GM12878 (cell line): ENCODE results near the gene TET2.

Experiments used
- CBFB ChIP-seq: IDR thresholded peaks from 2 replicates; pipeline ENCODE4 v1.6.1; 2016; ENCODE audit warnings: antibody characterized with exemption, low read depth
- DPF2 ChIP-seq: fragments of 450-650 bp; IDR thresholded peaks from 2 replicates; pipeline ENCODE4 v1.6.1; 2017; ENCODE audit warnings: mild to moderate bottlenecking
- EZH2 ChIP-seq: IDR thresholded peaks from 2 replicates; pipeline ENCODE4 v1.6.1; 2012; ENCODE audit warnings: low read depth, mild to moderate bottlenecking, control low read depth, inconsistent platforms, low read length, borderline replicate concordance; ENCODE audit not compliant: control insufficient read depth
- HDAC2 ChIP-seq: fragments of 200-600 bp; sonication (generic); IDR thresholded peaks from 2 replicates; pipeline ENCODE4 v1.6.1; 2017
- MLLT1 ChIP-seq: fragments of 450-650 bp; IDR thresholded peaks from 2 replicates; pipeline ENCODE4 v1.6.1; 2016; ENCODE audit warnings: mild to moderate bottlenecking
- RFX5 ChIP-seq: IDR thresholded peaks from 2 replicates; pipeline ENCODE4 v1.6.1; 2011; ENCODE audit warnings: low read depth, low read length, improper control_type of control experiment
- SMAD1 ChIP-seq: fragments of 450-650 bp; IDR thresholded peaks from 2 replicates; pipeline ENCODE4 v1.6.1; 2018; ENCODE audit warnings: mild to moderate bottlenecking, low read depth; ENCODE audit not compliant: partially characterized antibody
- SUPT20H ChIP-seq: IDR thresholded peaks from 2 replicates; pipeline ENCODE4 v1.6.1; 2011; ENCODE audit warnings: low read depth, mild to moderate bottlenecking, low read length, moderate library complexity, borderline replicate concordance; ENCODE audit not compliant: control insufficient read depth
- TAF1 ChIP-seq: IDR thresholded peaks from 2 replicates; pipeline ENCODE4 v1.6.1; 2011; ENCODE audit warnings: mild to moderate bottlenecking, low read depth, low read length, borderline replicate concordance
- ZNF274 ChIP-seq: IDR thresholded peaks from one replicate; pipeline ENCODE4 v1.8.0; 2011; ENCODE audit not compliant: insufficient read length, insufficient read depth
- TF ChIP-seq, protein P1 (sequence below), 3 experiments: IDR thresholded peaks in 2 of 3; conservative IDR thresholded peaks in 1 of 3; 2 replicates each; pipeline ENCODE4 v1.5.1; 2011; ENCODE audit warnings: low read depth in 3 of 3, low read length in 3 of 3, mild to moderate bottlenecking in 3 of 3, control low read depth in 2 of 3, moderate library complexity in 2 of 3, inconsistent platforms in 1 of 3, mixed read lengths in 1 of 3; ENCODE audit not compliant: control insufficient read depth in 2 of 3, insufficient read depth in 1 of 3; ENCODE audit errors: extremely low read depth in 1 of 3

DNA sequence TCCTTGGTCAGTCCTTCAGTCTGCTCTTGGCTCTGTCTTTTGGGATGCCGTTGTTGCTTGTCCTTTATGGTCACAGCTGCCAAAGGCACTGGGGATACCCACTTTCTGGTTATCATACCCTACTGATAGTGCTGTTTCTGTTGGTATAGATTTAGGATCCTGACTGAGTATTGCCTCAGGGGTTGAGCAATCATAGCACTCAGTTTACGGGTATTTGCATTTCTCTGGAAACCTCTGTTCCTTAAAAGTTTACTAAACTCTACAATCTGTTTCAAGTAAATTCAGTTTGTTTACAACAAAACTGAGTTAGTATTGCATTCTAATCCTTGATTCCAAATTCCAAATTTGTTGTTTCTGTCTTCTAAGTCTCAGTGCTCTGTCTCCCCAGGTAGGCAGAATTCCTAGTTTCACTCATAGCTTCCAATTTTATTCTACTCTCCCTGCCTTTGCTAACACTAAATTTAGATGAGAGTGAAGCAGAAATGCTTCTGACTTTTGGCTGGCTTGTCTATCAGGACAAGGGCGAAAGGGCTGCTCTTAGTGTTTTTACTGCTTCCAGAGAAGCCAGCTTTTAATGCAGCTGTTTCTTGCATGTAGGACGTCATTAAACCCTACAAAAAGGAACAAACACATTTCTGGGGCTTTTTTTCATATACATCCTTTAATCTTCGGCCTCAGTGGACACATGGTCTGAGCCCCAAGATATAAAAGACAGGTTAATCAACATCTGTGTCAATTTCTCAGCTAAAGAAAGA lies 17.2 kb upstream of the TET2 start:
- no peak for TF ChIP-seq SMAD1
- TF ChIP-seq CBFB = no peak
- no peak for TF ChIP-seq DPF2
- no peak for TF ChIP-seq SUPT20H
- TF ChIP-seq, protein P1, sequence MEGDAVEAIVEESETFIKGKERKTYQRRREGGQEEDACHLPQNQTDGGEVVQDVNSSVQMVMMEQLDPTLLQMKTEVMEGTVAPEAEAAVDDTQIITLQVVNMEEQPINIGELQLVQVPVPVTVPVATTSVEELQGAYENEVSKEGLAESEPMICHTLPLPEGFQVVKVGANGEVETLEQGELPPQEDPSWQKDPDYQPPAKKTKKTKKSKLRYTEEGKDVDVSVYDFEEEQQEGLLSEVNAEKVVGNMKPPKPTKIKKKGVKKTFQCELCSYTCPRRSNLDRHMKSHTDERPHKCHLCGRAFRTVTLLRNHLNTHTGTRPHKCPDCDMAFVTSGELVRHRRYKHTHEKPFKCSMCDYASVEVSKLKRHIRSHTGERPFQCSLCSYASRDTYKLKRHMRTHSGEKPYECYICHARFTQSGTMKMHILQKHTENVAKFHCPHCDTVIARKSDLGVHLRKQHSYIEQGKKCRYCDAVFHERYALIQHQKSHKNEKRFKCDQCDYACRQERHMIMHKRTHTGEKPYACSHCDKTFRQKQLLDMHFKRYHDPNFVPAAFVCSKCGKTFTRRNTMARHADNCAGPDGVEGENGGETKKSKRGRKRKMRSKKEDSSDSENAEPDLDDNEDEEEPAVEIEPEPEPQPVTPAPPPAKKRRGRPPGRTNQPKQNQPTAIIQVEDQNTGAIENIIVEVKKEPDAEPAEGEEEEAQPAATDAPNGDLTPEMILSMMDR (IDR thresholded peaks at IDR 0.05 in 2 of 3, conservative IDR thresholded peaks at IDR 0.05 in 1 of 3; ENCODE audit: control insufficient read depth in 2 of 3, extremely low read depth in 1 of 3, insufficient read depth in 1 of 3, low read depth in 3 of 3, low read length in 3 of 3) = no peak
- no peak for TF ChIP-seq HDAC2
- TF ChIP-seq EZH2 = no peak
- TF ChIP-seq TAF1 = no peak
- no peak for TF ChIP-seq MLLT1
- no peak for TF ChIP-seq ZNF274
- TF ChIP-seq RFX5 = no peak
